ENCODE data around the gene B3GNT2.
A peak's percentile ranks its signal among the peaks of the same experiment; 100 is the strongest.

Gene B3GNT2

GRCh38 chr2:62217970-62218369 lies 22.1 kb downstream of the B3GNT2 start:
- H2BK12ac ChIP-seq (ENCODE audit: low read length), result no peak overlapping the region

GRCh38 chr2:62219407-62220159 lies 23.7 kb downstream of the B3GNT2 start:
- Histone ChIP-seq H2BK120ac (ENCODE audit: insufficient read depth, low read length, poor library complexity) (no peak overlapping the region), H3K9me3 (ENCODE audit: insufficient read depth, low read depth, low read length) (no peaks in the 10 kb centered on the region), H2BK5ac (ENCODE audit: low read depth, low read length, poor library complexity) (no peak overlapping the region), H4K91ac (ENCODE audit: low read depth, low read length) (no peak overlapping the region), H3K4ac (ENCODE audit: low read depth, low read length) (peak overlapping the region; percentile 89), H3K4me3 (ENCODE audit: low read depth, low read length) (no peak overlapping the region), H2BK12ac (ENCODE audit: low read length) (no peak overlapping the region), H3K79me2 (ENCODE audit: control insufficient read depth, insufficient read depth, low read length, poor library complexity) (peaks cover 26% of the 10 kb centered on the region), H2AK5ac (ENCODE audit: low read length) (no peak overlapping the region), H3K23ac (ENCODE audit: low read length) (no peak overlapping the region), H3K18ac (ENCODE audit: low read length) (no peak overlapping the region), H3K4me1 (ENCODE audit: control insufficient read depth in 1 of 2, insufficient read depth in 2 of 2, low read length in 2 of 2) (peaks cover 16 to 23% of the 10 kb centered on the region in 2 experiments), H3K9ac (ENCODE audit: low read length) (no peak overlapping the region), H3K27ac (ENCODE audit: low read depth, low read length) (no peak overlapping the region), H2AFZ (ENCODE audit: insufficient read depth, low read length, poor library complexity) (no peak overlapping the region), H3K36me3 (ENCODE audit: control insufficient read depth in 1 of 2, insufficient read depth in 2 of 2, low read length in 2 of 2) (peaks cover 4 to 11% of the 10 kb centered on the region in 2 experiments), H3K27me3 (ENCODE audit: insufficient read depth, low read length) (no peaks in the 10 kb centered on the region), H3K79me1 (ENCODE audit: low read length) (peaks cover 6% of the 10 kb centered on the region), H3K14ac (ENCODE audit: low read length) (no peak overlapping the region), H3K4me2 (ENCODE audit: low read length) (no peak overlapping the region), H4K8ac (ENCODE audit: low read depth, low read length) (no peak overlapping the region), H4K12ac (ENCODE audit: low read depth, low read length) (no peak overlapping the region)
- peak in 1 of 2 donors; percentile 10 for DNase-seq
- WGBS (ENCODE audit: extremely low coverage, insufficient coverage, insufficient read length), result no CpG with 5 or more reads among the region's 4 CpGs

More at GRCh38 chr2:62217970-62218369, 22.1 kb downstream of the B3GNT2 start:
- no peak overlapping the region for H2AFZ ChIP-seq (ENCODE audit: insufficient read depth, low read length, poor library complexity)
- no peak for DNase-seq
- H3K79me2 ChIP-seq (ENCODE audit: control insufficient read depth, insufficient read depth, low read length, poor library complexity), result peaks cover 32% of the 10 kb centered on the region
- no peak overlapping the region for H3K18ac ChIP-seq (ENCODE audit: low read length)
- peaks cover 3 to 10% of the 10 kb centered on the region in 2 experiments for H3K36me3 ChIP-seq (ENCODE audit: control insufficient read depth in 1 of 2, insufficient read depth in 2 of 2, low read length in 2 of 2)
- H3K79me1 ChIP-seq (ENCODE audit: low read length), result peaks cover 6% of the 10 kb centered on the region
- no peak overlapping the region for H4K91ac ChIP-seq (ENCODE audit: low read depth, low read length)
- H3K4ac ChIP-seq (ENCODE audit: low read depth, low read length), result peak overlapping the region; percentile 80
- no peak overlapping the region for H3K4me3 ChIP-seq (ENCODE audit: low read depth, low read length)
- H2BK5ac ChIP-seq (ENCODE audit: low read depth, low read length, poor library complexity), result no peak overlapping the region
- no peak overlapping the region for H3K9ac ChIP-seq (ENCODE audit: low read length)
- WGBS (ENCODE audit: extremely low coverage, insufficient coverage, insufficient read length), result no CpG with 5 or more reads among the region's 5 CpGs
- H4K8ac ChIP-seq (ENCODE audit: low read depth, low read length), result no peak overlapping the region
- no peaks in the 10 kb centered on the region for H3K27me3 ChIP-seq (ENCODE audit: insufficient read depth, low read length)
- no peak overlapping the region for H3K4me2 ChIP-seq (ENCODE audit: low read length)
- no peak overlapping the region for H3K14ac ChIP-seq (ENCODE audit: low read length)
- no peak overlapping the region for H2AK5ac ChIP-seq (ENCODE audit: low read length)
- no peak overlapping the region for H3K27ac ChIP-seq (ENCODE audit: low read depth, low read length)
- H3K9me3 ChIP-seq (ENCODE audit: insufficient read depth, low read depth, low read length), result no peaks in the 10 kb centered on the region
- no peak overlapping the region for H3K23ac ChIP-seq (ENCODE audit: low read length)
- no peak overlapping the region for H4K12ac ChIP-seq (ENCODE audit: low read depth, low read length)
- H2BK120ac ChIP-seq (ENCODE audit: insufficient read depth, low read length, poor library complexity), result no peak overlapping the region
- H3K4me1 ChIP-seq (ENCODE audit: control insufficient read depth in 1 of 2, insufficient read depth in 2 of 2, low read length in 2 of 2), result peaks cover 22 to 31% of the 10 kb centered on the region in 2 experiments

GRCh38 chr2:62221141-62221540 lies 25.2 kb downstream of the B3GNT2 start:
- Histone ChIP-seq H3K9ac (ENCODE audit: low read length) (no peak overlapping the region), H3K9me3 (ENCODE audit: insufficient read depth, low read depth, low read length) (no peaks in the 10 kb centered on the region), H3K4me3 (ENCODE audit: low read depth, low read length) (no peak overlapping the region), H3K18ac (ENCODE audit: low read length) (no peak overlapping the region), H3K23ac (ENCODE audit: low read length) (no peak overlapping the region), H3K14ac (ENCODE audit: low read length) (no peak overlapping the region), H3K27me3 (ENCODE audit: insufficient read depth, low read length) (no peaks in the 10 kb centered on the region), H2BK5ac (ENCODE audit: low read depth, low read length, poor library complexity) (no peak overlapping the region), H3K27ac (ENCODE audit: low read depth, low read length) (no peak overlapping the region), H3K4me2 (ENCODE audit: low read length) (no peak overlapping the region), H2AK5ac (ENCODE audit: low read length) (no peak overlapping the region), H3K79me1 (ENCODE audit: low read length) (no peaks in the 10 kb centered on the region), H2BK120ac (ENCODE audit: insufficient read depth, low read length, poor library complexity) (no peak overlapping the region), H2BK12ac (ENCODE audit: low read length) (no peak overlapping the region), H4K8ac (ENCODE audit: low read depth, low read length) (no peak overlapping the region), H3K4ac (ENCODE audit: low read depth, low read length) (peak overlapping the region; percentile 47), H3K79me2 (ENCODE audit: control insufficient read depth, insufficient read depth, low read length, poor library complexity) (peaks cover 19% of the 10 kb centered on the region), H3K4me1 (ENCODE audit: control insufficient read depth in 1 of 2, insufficient read depth in 2 of 2, low read length in 2 of 2) (peaks cover 7 to 10% of the 10 kb centered on the region in 2 experiments), H2AFZ (ENCODE audit: insufficient read depth, low read length, poor library complexity) (no peak overlapping the region), H4K91ac (ENCODE audit: low read depth, low read length) (no peak overlapping the region), H3K36me3 (ENCODE audit: control insufficient read depth in 1 of 2, insufficient read depth in 2 of 2, low read length in 2 of 2) (peaks cover 7 to 15% of the 10 kb centered on the region in 2 experiments), H4K12ac (ENCODE audit: low read depth, low read length) (no peak overlapping the region)
- no peak for DNase-seq
- no CpG with 5 or more reads among the region's 1 CpG for WGBS (ENCODE audit: extremely low coverage, insufficient coverage, insufficient read length)

GRCh38 chr2:62222171-62222570 lies 26.3 kb downstream of the B3GNT2 start:
- Histone ChIP-seq H4K12ac (ENCODE audit: low read depth, low read length) (no peak overlapping the region), H2BK120ac (ENCODE audit: insufficient read depth, low read length, poor library complexity) (no peak overlapping the region), H3K4me2 (ENCODE audit: low read length) (no peak overlapping the region), H3K18ac (ENCODE audit: low read length) (no peak overlapping the region), H3K4me3 (ENCODE audit: low read depth, low read length) (no peak overlapping the region), H2AFZ (ENCODE audit: insufficient read depth, low read length, poor library complexity) (no peak overlapping the region), H3K36me3 (ENCODE audit: control insufficient read depth in 1 of 2, insufficient read depth in 2 of 2, low read length in 2 of 2) (peaks cover 7 to 15% of the 10 kb centered on the region in 2 experiments), H3K27ac (ENCODE audit: low read depth, low read length) (no peak overlapping the region), H2AK5ac (ENCODE audit: low read length) (no peak overlapping the region), H3K9me3 (ENCODE audit: insufficient read depth, low read depth, low read length) (no peaks in the 10 kb centered on the region), H3K4me1 (ENCODE audit: control insufficient read depth in 1 of 2, insufficient read depth in 2 of 2, low read length in 2 of 2) (peaks cover under 1 to 5% of the 10 kb centered on the region in 2 experiments), H3K4ac (ENCODE audit: low read depth, low read length) (no peak overlapping the region), H2BK5ac (ENCODE audit: low read depth, low read length, poor library complexity) (no peak overlapping the region), H3K14ac (ENCODE audit: low read length) (no peak overlapping the region), H2BK12ac (ENCODE audit: low read length) (no peak overlapping the region), H4K91ac (ENCODE audit: low read depth, low read length) (no peak overlapping the region), H3K23ac (ENCODE audit: low read length) (no peak overlapping the region), H4K8ac (ENCODE audit: low read depth, low read length) (no peak overlapping the region), H3K79me2 (ENCODE audit: control insufficient read depth, insufficient read depth, low read length, poor library complexity) (peaks cover 13% of the 10 kb centered on the region), H3K27me3 (ENCODE audit: insufficient read depth, low read length) (no peaks in the 10 kb centered on the region), H3K79me1 (ENCODE audit: low read length) (no peaks in the 10 kb centered on the region), H3K9ac (ENCODE audit: low read length) (no peak overlapping the region)
- no CpG with 5 or more reads among the region's 12 CpGs for WGBS (ENCODE audit: extremely low coverage, insufficient coverage, insufficient read length)
- no peak for DNase-seq
